Stimulated activated CD8-positive, alpha-beta memory T cell treated with anti-CD3 and anti-CD28 coated beads, Interleukin-7, amount 100 ng/mL, for 4 hours (primary cell): ENCODE measurements around the gene NXPE1.

Experiments
- DNase-seq, 2 donors: peaks; one replicate each; pipeline ENCODE4 v3.0.0-alpha.2; 2020; ENCODE audit warnings: low read depth in 2 of 2

NXPE1 gene

DNA sequence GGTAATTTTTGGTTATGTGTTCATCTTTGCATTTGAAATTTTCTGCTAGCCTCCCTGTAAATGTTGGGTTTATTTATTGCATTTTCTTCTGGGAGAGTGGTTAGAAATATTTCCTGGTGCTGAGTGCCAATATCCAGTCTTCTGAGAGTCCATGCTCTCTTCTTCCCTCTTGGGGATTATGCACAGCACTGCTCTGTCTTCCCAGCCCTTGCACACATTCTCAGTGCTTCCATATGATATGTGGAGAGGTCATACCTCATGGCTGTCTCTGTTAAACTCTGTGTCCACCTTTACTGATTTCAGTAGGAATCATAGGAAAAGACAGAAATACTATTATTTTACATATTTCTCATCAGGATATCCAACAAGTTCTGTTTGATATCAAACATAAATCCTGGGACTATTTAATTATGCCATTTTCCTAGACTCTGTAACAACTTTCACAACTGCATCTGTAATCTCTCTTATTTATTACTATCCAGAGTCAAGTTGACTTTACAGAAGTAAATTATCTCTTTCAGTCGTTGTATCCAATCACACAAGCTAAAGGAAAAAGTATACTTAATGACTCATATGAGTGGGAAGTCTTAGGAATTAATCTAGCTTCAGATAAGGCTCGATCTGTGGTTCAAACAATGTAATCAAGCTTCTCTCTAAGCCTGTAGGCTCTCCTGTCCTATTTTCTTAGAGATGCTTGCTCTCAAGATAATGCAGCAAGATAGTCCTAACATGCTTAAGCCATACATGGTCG is 2.7 kb upstream of the NXPE1 start:
- no peak for DNase-seq

GRCh38 chr11:114556135-114556534 is 3.5 kb downstream of the NXPE1 start:
- no peak for DNase-seq

GRCh38 chr11:114553642-114554041 is 6.0 kb downstream of the NXPE1 start:
- DNase-seq, result no peak

GRCh38 chr11:114551060-114551459 is 8.6 kb downstream of the NXPE1 start:
- no peak for DNase-seq

DNA sequence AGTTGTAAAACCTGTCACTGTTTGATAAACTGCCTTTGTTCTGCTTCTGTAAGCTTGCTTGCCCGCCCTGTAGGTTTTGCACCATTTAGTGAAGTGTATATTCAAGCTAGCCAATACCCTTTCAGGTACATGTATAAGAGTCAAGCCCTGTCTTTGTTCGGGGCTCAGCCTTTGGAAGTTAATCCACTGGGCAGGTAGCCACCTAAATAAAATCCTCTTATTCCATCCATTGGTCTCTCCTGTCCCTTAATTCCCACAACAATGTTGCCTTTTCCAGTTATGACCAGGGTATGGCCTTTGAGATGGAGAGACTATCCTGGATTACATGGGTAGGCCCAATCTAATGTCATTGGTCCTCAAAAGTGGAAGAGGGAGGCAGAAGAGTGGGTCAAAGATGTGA is 34.0 kb downstream of the NXPE1 start:
- no peak for DNase-seq

DNA sequence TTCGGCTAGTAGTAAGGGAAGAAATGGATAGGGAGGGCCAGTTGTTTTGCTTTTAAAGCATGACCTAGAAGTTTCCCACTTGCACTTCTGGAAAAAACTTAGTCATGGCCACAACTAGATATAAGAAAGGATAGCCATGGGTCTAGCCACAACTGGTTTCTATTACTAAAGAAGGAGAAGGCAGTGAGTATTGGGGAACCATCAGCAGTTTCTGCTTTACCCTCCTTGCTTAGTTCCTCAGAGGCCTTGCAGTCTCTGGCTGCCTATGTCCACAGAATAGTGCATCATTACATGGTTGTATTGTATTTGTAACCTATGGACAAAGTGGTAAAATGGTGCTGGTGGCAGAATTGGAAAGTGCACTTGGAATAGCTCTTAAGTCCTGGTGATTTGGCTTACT is 35.6 kb downstream of the NXPE1 start:
- DNase-seq, result no peak

DNA sequence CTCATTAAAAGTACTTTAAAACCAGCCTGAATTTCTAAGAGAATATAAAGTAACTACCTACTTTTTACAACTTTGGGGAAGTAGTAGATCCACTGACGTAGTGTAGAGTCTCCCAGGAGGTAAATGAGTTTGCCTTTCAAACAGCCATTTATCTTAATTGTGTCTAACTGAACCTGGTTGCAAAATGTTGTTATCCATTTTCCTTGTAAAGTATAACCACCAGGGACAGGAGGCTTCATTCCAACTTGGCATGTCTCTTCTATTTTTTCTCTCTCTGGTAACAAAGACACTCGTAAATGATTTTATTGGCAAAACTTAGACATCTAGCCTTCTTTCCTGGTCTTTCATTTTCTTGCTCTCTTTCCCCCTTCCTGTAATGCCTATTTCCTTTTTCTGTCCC is 36.9 kb downstream of the NXPE1 start:
- no peak for DNase-seq

DNA sequence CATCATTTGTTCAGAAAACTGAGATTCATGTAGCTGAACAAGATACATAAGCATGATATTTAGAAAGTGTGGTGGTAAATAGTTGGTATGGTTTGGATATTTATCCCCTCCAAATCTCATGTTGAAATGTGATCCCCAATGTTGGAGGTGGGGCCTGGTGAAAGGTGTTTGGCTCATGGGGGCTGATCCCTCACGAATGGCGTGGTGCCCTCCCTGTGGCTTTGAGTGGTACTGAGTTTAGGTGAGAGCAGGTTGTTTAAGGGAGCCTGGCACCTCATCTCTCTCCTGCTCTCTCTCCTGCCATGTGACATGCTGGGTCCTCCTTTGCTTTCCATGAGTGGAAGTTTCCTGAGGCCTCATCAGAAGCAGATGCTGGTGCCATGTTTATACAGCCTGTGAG is 48.1 kb downstream of the NXPE1 start:
- no peak for DNase-seq

DNA sequence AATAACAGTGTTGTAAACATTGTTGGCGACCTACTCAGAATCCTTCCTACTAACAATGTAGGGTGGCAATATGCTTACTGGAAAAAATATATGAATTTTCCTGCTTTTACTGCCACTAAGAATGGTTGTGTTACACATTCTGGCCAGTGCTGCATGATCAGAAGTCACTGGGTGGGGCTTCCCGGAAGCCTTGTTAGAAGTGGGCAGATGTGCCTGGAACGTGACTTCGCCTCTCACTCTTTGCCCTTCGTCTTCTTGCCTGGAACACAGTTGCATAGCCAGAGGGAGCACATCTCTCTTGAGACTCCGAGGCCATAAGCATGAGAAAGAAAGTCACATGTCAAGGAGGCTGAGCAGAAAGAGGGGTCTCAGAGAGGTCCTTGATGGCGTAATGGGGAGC is 48.6 kb downstream of the NXPE1 start:
- no peak for DNase-seq

- DNase-seq, result no peak
Measured at GRCh38 chr11:114501901-114502300, 57.8 kb downstream of the NXPE1 start.

DNA sequence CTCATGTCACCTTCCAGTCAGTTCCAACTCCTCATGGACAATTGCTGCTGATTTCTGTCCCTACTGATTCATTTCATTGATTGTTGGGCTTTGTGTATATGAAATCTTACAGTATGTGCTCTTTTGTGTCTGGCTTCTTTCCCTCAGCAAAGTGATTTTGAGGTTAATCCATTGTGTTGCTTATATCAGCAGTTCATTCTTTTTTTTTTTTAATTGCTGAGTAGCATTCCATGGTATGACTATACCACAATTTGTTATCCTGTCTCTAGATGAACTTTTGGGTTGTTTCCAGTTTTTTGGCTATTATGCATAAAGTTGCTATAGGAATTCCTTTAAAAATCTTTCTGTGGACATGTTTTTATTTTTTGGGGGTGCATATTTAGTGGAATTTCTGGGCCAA is 59.9 kb downstream of the NXPE1 start:
- no peak for DNase-seq

DNA sequence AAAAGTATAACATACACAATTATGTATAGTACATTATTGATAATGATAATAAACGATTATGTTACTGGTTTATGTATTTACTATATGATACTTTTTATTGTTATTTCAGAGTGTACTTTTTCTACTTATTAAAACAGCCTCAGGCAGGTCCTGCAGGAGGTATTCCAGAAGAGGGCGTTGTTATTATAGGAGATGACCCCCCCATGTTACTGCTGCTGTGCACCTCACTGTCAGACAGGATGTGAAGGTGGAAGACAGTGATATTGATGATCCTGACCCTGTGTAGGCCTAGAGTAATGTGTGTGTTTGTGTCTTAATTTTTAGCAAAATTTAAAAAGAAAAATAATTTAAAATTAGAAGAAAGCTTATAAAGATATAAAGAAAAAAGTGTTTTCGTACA is 62.8 kb downstream of the NXPE1 start:
- no peak for DNase-seq

DNA sequence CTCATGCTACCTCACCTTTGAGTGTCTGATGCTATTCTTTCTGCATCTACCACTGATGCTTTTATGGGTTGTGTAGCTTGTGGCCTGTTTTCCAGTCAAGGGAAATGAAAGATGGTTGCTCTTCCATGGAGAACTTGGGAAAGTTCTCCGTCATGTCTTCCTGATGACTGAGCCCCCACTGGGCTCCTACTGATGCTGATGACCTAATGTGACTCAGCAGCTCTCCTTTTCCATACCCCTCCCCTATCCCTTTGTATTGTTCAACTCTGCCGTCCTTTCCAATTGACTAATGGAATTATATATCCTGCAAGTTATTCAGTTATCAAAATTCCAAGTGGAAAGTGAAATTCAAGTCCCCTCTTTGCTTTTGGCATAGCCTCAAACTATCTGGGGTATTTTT is 75.8 kb downstream of the NXPE1 start:
- no peak for DNase-seq

DNA sequence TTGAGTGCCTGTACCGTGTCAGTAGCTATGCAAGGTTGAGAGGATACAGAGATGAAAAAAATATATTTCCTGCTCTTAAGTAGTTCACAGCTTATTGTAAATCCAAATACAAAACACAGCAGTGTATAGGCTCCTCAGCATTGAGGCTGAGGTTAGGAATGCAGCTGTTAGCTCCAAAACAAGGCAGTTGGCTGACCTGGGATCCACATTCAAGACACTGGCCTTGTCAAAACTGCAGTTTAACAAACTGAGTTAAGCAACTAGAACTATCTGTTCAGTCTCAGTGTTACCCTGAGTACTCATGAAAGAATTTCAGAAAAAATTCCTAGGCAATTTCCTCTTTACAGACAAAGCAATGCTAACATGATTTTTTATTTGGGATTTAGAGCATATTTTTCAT is 77.6 kb downstream of the NXPE1 start:
- DNase-seq, result no peak

- no peak for DNase-seq
Measured at GRCh38 chr11:114479331-114479730, 80.3 kb downstream of the NXPE1 start.

DNA sequence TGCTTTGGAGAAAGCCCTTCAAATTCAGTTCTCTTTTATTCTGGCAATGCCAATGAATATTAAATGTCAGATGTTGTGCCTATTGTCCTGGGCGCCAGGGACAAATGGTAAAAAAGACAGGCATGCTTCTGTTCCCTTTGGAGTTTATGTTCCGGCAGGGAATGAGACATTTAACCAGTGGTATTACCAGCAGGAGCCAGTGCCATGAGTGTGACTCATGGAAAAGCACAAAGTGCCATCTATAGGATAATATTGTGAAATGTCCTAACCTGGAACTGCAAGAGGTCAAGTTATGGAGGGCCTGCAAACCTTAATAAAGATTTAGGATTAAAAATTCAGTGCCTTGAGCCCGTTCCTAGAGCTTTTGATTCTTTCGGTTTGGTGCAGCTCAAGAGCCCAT is 80.9 kb downstream of the NXPE1 start:
- DNase-seq, result no peak

DNA sequence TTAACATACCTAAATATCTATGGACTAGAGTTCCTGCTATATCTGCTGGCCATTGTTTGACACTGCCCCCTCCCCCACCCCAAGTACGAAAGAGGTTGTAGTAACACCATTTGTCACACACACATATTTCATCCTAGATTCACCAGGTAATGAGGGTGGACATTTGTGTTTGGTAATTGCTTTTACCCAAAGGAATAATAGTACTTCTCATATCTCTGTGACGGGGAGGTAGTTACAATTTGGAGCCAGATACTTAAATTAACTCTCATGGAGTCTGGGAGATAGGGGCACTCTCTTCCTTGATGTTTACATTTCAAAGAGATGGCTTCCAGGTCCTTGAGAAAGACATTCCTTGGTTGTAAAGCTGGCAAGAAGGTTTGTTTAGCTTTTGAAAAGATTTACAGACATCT is 81.7 kb downstream of the NXPE1 start:
- no peak for DNase-seq

- no peak for DNase-seq
Measured at GRCh38 chr11:114472661-114473060, 87.0 kb downstream of the NXPE1 start.
